Measurements from ENCODE around the gene PPP2R2D. TPM values are rescaled to one million over a fixed set of nuclear protein-coding genes. Genes with fewer than 3 reads are reported as not detected.

Gene PPP2R2D
- total RNA-seq, 6 experiments from 2014 or later: 22.9 to 28.1 (median 24.5) TPM

DNA sequence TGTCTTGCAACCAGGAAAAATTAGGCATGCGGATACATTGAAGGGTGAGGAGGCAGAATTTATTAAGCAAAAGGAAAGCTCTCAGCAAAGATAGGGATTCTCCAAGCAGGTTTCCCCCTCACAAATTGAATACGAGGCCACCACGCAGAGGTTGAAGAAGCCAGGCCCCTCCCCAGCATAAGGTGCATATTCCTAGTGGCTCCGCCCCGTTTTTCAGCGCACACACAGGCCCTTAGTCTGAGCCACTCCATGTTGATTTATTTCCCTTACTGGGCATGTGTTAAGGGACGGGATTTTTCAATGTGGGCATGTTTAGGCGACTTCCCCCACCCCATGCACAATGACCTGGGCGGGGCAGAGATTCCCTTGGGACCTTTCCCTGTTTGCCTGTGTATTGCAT is 24.9 kb downstream of the PPP2R2D start:
- no peak overlapping the region for H3K27ac Mint-ChIP-seq
- H3K27me3 Mint-ChIP-seq (ENCODE audit: insufficient read depth): no peaks in the 10 kb centered on the region
- no peak overlapping the region for H3K4me3 Mint-ChIP-seq
- H3K36me3 Mint-ChIP-seq (ENCODE audit: low read depth): peaks cover 39% of the 10 kb centered on the region
- peaks cover 34% of the 10 kb centered on the region for H3K4me1 Mint-ChIP-seq (ENCODE audit: low read depth)
- DNase-seq: no peak
- TF ChIP-seq, protein P1, sequence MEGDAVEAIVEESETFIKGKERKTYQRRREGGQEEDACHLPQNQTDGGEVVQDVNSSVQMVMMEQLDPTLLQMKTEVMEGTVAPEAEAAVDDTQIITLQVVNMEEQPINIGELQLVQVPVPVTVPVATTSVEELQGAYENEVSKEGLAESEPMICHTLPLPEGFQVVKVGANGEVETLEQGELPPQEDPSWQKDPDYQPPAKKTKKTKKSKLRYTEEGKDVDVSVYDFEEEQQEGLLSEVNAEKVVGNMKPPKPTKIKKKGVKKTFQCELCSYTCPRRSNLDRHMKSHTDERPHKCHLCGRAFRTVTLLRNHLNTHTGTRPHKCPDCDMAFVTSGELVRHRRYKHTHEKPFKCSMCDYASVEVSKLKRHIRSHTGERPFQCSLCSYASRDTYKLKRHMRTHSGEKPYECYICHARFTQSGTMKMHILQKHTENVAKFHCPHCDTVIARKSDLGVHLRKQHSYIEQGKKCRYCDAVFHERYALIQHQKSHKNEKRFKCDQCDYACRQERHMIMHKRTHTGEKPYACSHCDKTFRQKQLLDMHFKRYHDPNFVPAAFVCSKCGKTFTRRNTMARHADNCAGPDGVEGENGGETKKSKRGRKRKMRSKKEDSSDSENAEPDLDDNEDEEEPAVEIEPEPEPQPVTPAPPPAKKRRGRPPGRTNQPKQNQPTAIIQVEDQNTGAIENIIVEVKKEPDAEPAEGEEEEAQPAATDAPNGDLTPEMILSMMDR (IDR thresholded peaks at IDR 0.05): no peak
- H3K9me3 Mint-ChIP-seq: peaks cover 9% of the 10 kb centered on the region

DNA sequence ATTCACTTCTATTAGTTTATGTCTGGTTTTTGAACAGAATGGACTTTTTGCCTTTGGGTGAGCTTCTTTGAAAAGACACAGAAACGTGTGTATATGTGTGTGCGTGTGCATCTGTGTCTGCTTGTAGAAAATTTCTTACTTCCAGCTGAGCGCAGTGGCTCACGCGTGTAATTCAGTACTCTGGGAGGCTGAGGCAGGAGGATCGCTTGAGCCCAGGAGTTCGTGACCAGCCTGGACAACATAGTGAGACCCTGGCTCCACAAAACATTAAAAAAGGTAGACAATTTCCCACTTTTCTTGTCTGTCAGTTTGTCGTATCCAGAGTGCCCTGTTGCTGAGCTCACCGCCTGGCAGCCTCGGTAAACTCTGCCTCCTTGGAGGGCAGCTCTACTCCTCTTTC is 25.4 kb downstream of the PPP2R2D start:
- Mint-ChIP-seq H3K9me3 (peaks cover 9% of the 10 kb centered on the region), H3K27ac (no peak overlapping the region), H3K4me1 (ENCODE audit: low read depth) (peaks cover 38% of the 10 kb centered on the region), H3K4me3 (no peak overlapping the region), H3K36me3 (ENCODE audit: low read depth) (peaks cover 39% of the 10 kb centered on the region), H3K27me3 (ENCODE audit: insufficient read depth) (no peaks in the 10 kb centered on the region)
- DNase-seq: no peak
- TF ChIP-seq, protein P1 (IDR thresholded peaks at IDR 0.05): no peak

DNA sequence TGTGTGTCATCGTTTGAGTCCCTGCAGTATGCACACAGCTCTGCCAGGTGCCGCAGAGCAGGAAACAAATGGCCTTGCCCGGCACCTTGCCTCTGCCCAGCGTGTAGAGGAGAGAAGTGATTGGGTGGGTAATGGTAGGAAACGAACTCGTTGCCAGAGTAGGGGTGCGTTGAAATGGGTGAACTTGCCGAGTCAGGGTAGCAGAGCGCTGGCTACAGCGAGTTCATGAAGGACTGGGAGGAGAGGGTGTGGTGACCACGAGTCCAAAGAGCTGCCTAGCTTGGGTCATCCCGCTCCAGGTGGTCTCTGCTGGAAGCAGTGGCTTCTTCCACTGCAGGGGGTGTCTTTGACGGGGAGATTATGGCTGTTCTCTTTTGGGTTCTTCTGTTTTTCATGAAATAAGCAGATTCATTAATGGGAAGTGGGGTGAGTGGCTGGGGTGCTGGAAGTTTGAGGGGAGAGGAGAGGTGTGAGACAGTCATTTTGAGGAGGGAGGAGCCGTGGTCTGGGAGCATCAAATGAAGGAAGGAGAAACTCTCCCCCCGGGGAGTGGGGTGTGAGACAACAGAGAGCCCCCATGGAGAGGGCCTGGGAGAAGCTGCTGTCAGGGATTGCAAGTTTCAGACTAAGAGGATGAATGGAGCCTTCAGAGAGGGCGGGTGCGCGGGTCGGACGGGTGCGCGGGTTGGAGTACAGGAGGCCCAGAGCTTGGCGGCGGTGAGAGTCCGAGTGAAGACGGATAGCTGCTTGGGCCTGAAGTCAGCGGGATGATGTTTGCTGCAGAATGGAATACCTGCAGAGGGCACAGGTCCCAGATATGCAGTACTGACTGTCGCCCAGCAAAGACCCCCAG is 26.2 kb downstream of the PPP2R2D start:
- DNase-seq: no peak
- peaks cover 9% of the 10 kb centered on the region for H3K9me3 Mint-ChIP-seq
- TF ChIP-seq, protein P1 (IDR thresholded peaks at IDR 0.05): no peak
- peaks cover 39% of the 10 kb centered on the region for H3K36me3 Mint-ChIP-seq (ENCODE audit: low read depth)
- H3K27ac Mint-ChIP-seq: no peak overlapping the region
- no peaks in the 10 kb centered on the region for H3K27me3 Mint-ChIP-seq (ENCODE audit: insufficient read depth)
- H3K4me1 Mint-ChIP-seq (ENCODE audit: low read depth): peaks cover 38% of the 10 kb centered on the region
- H3K4me3 Mint-ChIP-seq: no peak overlapping the region

DNA sequence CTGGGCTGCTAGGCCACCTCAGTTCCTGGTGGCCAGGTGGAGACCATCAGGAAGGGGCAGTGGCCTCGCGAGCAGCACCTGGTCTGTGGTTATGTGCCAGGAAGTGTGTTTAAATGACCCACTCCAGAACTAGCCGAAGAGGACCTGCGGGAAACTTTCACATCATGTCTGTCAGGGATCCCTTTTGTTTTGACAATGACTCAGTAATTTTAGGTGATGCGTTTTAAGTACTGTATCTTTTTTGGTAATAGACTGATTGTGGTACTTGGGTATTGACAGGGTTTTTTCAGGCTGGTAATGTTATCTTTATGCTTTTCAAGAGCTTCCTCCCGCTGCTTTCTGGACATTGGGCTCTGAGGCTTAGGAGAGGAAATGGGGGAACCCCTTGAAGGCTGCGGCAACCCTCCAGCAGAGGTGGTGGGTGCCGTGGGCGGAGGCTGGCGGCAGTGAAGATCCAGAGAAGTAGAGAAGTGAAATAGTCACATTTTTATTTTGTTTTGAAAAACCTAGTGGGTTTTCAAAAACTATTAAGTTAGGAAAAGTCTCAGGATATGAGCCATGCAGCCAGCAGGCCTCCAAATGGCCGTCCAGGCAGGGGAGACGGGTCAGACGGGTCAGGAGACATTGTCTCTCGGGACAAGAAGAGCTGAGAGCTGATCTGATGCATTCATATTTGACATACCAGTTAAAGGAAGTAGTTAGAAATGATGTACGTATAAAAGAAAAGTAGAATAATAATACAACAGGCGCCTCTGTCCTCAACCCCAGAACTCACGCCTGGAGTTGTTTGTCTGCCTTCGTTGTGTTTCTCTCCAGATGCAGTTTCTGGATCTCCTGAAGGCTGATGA is 27.7 kb downstream of the PPP2R2D start:
- TF ChIP-seq, protein P1 (IDR thresholded peaks at IDR 0.05): no peak
- H3K27me3 Mint-ChIP-seq (ENCODE audit: insufficient read depth): no peaks in the 10 kb centered on the region
- H3K9me3 Mint-ChIP-seq: peaks cover 9% of the 10 kb centered on the region
- H3K4me1 Mint-ChIP-seq (ENCODE audit: low read depth): peaks cover 31% of the 10 kb centered on the region
- H3K27ac Mint-ChIP-seq: peak overlapping the region; percentile 35; the same call in 1 of the 2 replicates
- DNase-seq: no peak
- peaks cover 33% of the 10 kb centered on the region for H3K36me3 Mint-ChIP-seq (ENCODE audit: low read depth)
- no peak overlapping the region for H3K4me3 Mint-ChIP-seq

DNA sequence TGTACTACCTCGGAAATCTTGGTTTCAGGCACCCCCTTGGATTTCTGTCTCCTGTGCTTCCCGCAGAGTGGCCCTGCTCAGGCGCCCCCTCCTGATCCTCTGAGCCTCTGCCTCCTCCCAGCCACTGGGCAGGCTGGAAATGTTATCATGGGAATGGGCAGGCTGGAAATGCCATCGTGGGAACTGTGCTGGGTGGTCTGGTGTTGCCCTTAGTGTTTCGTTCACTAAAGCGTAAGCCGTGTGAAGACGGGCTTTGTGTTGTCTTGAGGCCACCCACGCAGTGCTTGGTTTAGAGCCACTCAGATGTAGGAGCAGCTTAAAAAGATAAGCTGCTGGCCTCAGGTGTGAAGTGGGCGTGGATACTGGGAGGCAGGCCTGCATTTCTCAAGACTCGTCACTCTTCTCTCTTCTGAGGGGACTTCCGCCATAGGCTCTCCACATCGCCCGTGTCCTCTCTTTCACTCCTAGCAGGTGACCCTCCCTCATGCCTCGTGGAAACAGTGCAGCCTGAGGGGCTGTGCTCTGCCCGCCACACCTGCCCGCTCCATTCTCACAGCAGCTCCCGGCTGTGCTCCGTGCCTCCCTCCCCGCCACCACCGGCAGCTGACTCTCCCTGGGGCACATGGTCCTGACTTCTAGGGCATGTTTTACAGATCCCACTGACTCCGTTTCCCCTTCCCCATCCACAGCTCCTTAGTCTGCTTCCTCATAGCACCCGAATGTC is 28.5 kb downstream of the PPP2R2D start:
- TF ChIP-seq, protein P1 (IDR thresholded peaks at IDR 0.05): no peak
- H3K9me3 Mint-ChIP-seq: peaks cover 9% of the 10 kb centered on the region
- H3K27ac Mint-ChIP-seq: no peak overlapping the region
- peaks cover 34% of the 10 kb centered on the region for H3K4me1 Mint-ChIP-seq (ENCODE audit: low read depth)
- no peak for DNase-seq
- no peaks in the 10 kb centered on the region for H3K27me3 Mint-ChIP-seq (ENCODE audit: insufficient read depth)
- no peak overlapping the region for H3K4me3 Mint-ChIP-seq
- H3K36me3 Mint-ChIP-seq (ENCODE audit: low read depth): peaks cover 33% of the 10 kb centered on the region
